MM.1S (cell line): ENCODE data around the gene FBXO38.

Source experiments
- DNase-seq: peaks from one replicate; pipeline ENCODE4 v3.0.0-alpha.2; 2015
- H2AFZ ChIP-seq: fragments of 300-600 bp; sonication (generic); 2 replicates; pipeline ENCODE4 v1.6.0; 2016; ENCODE audit warnings: antibody characterized with exemption, low read length
- H3F3A ChIP-seq: fragments of 300-600 bp; sonication (generic); 2 replicates; pipeline ENCODE4 v1.6.1; 2016; ENCODE audit warnings: mild to moderate bottlenecking, antibody characterized with exemption, low read length, moderate library complexity, mixed read lengths; ENCODE audit not compliant: insufficient read depth
- H3K27ac ChIP-seq: fragments of 300-600 bp; sonication (generic); 2 replicates; pipeline ENCODE4 v1.5.1; 2016; ENCODE audit warnings: mild to moderate bottlenecking, low read length
- H3K27me3 ChIP-seq: fragments of 300-600 bp; sonication (generic); replicated peaks from 2 replicates; pipeline ENCODE4 v1.6.0; 2016; ENCODE audit warnings: low read length; ENCODE audit not compliant: insufficient read depth
- H3K36me3 ChIP-seq: fragments of 300-600 bp; sonication (generic); replicated peaks from 2 replicates; pipeline ENCODE4 v1.6.1; 2016; ENCODE audit warnings: mild to moderate bottlenecking, low read length, mixed read lengths; ENCODE audit not compliant: insufficient read depth
- H3K4me1 ChIP-seq: fragments of 300-600 bp; sonication (generic); 2 replicates; pipeline ENCODE4 v1.6.1; 2016; ENCODE audit warnings: low read length, mixed read lengths
- H3K4me2 ChIP-seq: fragments of 300-600 bp; sonication (generic); 2 replicates; pipeline ENCODE4 v1.6.0; 2016; ENCODE audit warnings: low read depth, low read length
- H3K4me3 ChIP-seq: fragments of 300-600 bp; sonication (generic); 2 replicates; pipeline ENCODE4 v1.5.1; 2016; ENCODE audit warnings: low read length, mixed read lengths
- H3K79me2 ChIP-seq: fragments of 300-600 bp; sonication (generic); 2 replicates; pipeline ENCODE4 v1.6.1; 2016; ENCODE audit warnings: mixed run types, low read length, mixed read lengths
- H3K9ac ChIP-seq: fragments of 300-600 bp; sonication (generic); 2 replicates; pipeline ENCODE4 v1.6.1; 2016; ENCODE audit warnings: low read length, mixed read lengths
- H3K9me2 ChIP-seq: fragments of 300-600 bp; sonication (generic); replicated peaks from 2 replicates; pipeline ENCODE4 v1.6.1; 2016; ENCODE audit warnings: mild to moderate bottlenecking, low read length, mixed read lengths; ENCODE audit not compliant: insufficient read depth
- H3K9me3 ChIP-seq: fragments of 300-600 bp; sonication (generic); replicated peaks from 2 replicates; pipeline ENCODE4 v1.6.1; 2016; ENCODE audit warnings: mild to moderate bottlenecking, low read length, mixed read lengths; ENCODE audit not compliant: insufficient read depth
- H4K20me1 ChIP-seq: fragments of 300-600 bp; sonication (generic); 2 replicates; pipeline ENCODE4 v1.6.1; 2016; ENCODE audit warnings: mild to moderate bottlenecking, low read length, moderate library complexity, mixed read lengths; ENCODE audit not compliant: insufficient read depth
- CTCF ChIP-seq: fragments of 300-600 bp; sonication (generic); IDR thresholded peaks from 2 replicates; pipeline ENCODE4 v1.5.1; 2016; ENCODE audit warnings: antibody characterized with exemption, low read length, mixed read lengths
- EZH2 ChIP-seq: fragments of 300-600 bp; sonication (generic); optimal IDR thresholded peaks from 2 replicates; pipeline ENCODE3; 2017; ENCODE audit warnings: low read depth, mild to moderate bottlenecking, antibody characterized with exemption, low read length, mixed read lengths
- EZH2phosphoT487 ChIP-seq: fragments of 300-600 bp; sonication (generic); IDR thresholded peaks from 2 replicates; pipeline ENCODE4 v1.6.1; 2018; ENCODE audit warnings: antibody characterized with exemption, low read length

Gene FBXO38

DNA sequence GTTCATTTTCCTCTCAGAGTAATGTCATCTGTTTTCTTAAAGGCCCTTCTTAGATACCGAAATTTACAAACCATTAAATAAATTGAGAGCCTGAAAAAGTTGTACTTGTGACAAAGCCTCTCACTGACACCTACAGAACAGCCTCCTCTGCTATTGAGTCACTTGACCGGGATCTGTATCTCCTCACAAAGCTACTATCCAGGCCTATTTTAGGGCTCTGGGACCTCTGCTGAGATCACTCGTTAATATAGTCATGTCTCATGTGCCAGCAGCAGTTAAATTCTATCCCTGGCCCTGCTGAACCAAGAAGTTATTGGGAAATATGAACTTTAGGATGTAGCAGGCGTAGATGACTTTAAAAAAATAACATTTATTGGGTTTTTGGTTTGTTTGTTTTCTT lies 31.1 kb downstream of the FBXO38 start:
- no peaks in the 10 kb centered on the region for H4K20me1 ChIP-seq
- H3F3A ChIP-seq = no peaks in the 10 kb centered on the region
- TF ChIP-seq EZH2 = no peak
- no peak for TF ChIP-seq EZH2phosphoT487
- no peak for TF ChIP-seq CTCF
- no peak for DNase-seq
- no peaks in the 10 kb centered on the region for H3K4me1 ChIP-seq
- H3K79me2 ChIP-seq = no peaks in the 10 kb centered on the region
- no peak overlapping the region for H3K4me2 ChIP-seq
- no peak overlapping the region for H3K9ac ChIP-seq
- no peak overlapping the region for H2AFZ ChIP-seq
- H3K9me3 ChIP-seq = no peaks in the 10 kb centered on the region
- H3K9me2 ChIP-seq = no peaks in the 10 kb centered on the region
- H3K36me3 ChIP-seq = peaks cover 5% of the 10 kb centered on the region
- H3K27ac ChIP-seq = no peak overlapping the region
- H3K27me3 ChIP-seq = no peaks in the 10 kb centered on the region
- no peak overlapping the region for H3K4me3 ChIP-seq

DNA sequence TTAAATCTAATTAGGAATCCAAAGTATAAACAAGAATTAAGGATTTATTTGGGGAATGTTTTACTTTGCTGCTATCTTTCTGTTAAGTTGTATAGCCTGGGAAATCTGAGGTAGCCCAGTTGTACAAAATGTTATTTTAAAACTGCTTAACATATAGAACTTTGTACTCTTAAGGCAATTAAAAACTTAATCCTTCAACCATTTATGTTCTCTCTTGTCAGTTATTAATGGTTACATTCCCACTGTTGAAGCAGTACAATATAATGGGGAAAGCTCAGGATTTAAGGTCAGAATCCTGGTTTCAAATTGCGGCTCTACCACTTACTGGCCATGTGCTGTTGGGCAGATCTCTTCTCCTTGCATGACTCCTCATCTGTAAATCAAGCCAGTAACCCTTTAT lies 32.7 kb downstream of the FBXO38 start:
- H3K36me3 ChIP-seq = peaks cover 5% of the 10 kb centered on the region
- H4K20me1 ChIP-seq = no peaks in the 10 kb centered on the region
- no peaks in the 10 kb centered on the region for H3K9me3 ChIP-seq
- no peak for DNase-seq
- H3K4me3 ChIP-seq = no peak overlapping the region
- H2AFZ ChIP-seq = no peak overlapping the region
- no peaks in the 10 kb centered on the region for H3K79me2 ChIP-seq
- no peak for TF ChIP-seq EZH2
- no peak for TF ChIP-seq CTCF
- TF ChIP-seq EZH2phosphoT487 = no peak
- H3K4me1 ChIP-seq = no peaks in the 10 kb centered on the region
- H3K9ac ChIP-seq = no peak overlapping the region
- H3K9me2 ChIP-seq = no peaks in the 10 kb centered on the region
- no peak overlapping the region for H3K27ac ChIP-seq
- no peaks in the 10 kb centered on the region for H3K27me3 ChIP-seq
- no peak overlapping the region for H3K4me2 ChIP-seq
- H3F3A ChIP-seq = no peaks in the 10 kb centered on the region

- Histone ChIP-seq H3F3A (no peaks in the 10 kb centered on the region), H2AFZ (no peak overlapping the region), H3K79me2 (no peaks in the 10 kb centered on the region), H3K9me2 (no peaks in the 10 kb centered on the region), H3K4me2 (no peak overlapping the region), H3K4me1 (no peaks in the 10 kb centered on the region), H3K9me3 (no peaks in the 10 kb centered on the region), H3K27me3 (no peaks in the 10 kb centered on the region), H3K9ac (no peak overlapping the region), H3K27ac (no peak overlapping the region), H3K4me3 (no peak overlapping the region), H3K36me3 (peaks cover 5% of the 10 kb centered on the region), H4K20me1 (no peaks in the 10 kb centered on the region)
- no peak for TF ChIP-seq EZH2
- no peak for TF ChIP-seq EZH2phosphoT487
- no peak for TF ChIP-seq CTCF
- no peak for DNase-seq
These were observed 33.2 kb downstream of the FBXO38 start for GRCh38 chr5:148416921-148417320.
